Esophagus squamous epithelium (tissue), 4 donors: ENCODE data around the gene NNMT.

ENCODE experiments used
- POLR2A ChIP-seq, 4 donors: fragments of 450-650 bp; IDR thresholded peaks; one replicate each; pipeline ENCODE4 v1.6.1; 2017; ENCODE audit warnings: antibody characterized with exemption in 4 of 4, mild to moderate bottlenecking in 4 of 4, moderate library complexity in 3 of 4
- TF ChIP-seq, protein P1 (sequence below), 6 experiments: fragments of 450-650 bp in 4 of 6; fragments of 200-600 bp in 2 of 6; sonication (generic) in 2 of 6; IDR thresholded peaks; one replicate each; pipeline ENCODE4 v1.5.1; 2016 to 2019; ENCODE audit warnings: antibody characterized with exemption in 6 of 6, mild to moderate bottlenecking in 4 of 6, moderate library complexity in 4 of 6

DNA sequence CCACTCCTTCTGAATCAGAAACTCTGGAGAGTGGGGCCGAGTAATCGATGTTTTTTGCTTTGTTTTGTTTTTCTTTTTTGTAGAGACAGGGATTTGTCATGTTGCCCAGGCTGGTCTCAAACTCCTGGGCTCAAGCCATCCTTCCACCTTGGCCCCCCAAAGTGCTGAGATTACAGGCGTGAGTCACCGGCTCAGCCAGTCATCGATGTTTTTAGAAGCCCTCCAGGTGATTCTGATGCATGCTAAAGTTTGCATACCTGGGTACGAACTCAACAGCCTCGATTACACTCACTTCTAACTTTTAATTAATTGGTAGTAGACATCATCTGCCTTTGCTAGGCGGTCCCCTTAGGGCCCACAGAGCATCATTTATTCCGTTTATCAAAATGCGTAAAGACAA lies 53.8 kb downstream of the NNMT start:
- TF ChIP-seq, protein P1, sequence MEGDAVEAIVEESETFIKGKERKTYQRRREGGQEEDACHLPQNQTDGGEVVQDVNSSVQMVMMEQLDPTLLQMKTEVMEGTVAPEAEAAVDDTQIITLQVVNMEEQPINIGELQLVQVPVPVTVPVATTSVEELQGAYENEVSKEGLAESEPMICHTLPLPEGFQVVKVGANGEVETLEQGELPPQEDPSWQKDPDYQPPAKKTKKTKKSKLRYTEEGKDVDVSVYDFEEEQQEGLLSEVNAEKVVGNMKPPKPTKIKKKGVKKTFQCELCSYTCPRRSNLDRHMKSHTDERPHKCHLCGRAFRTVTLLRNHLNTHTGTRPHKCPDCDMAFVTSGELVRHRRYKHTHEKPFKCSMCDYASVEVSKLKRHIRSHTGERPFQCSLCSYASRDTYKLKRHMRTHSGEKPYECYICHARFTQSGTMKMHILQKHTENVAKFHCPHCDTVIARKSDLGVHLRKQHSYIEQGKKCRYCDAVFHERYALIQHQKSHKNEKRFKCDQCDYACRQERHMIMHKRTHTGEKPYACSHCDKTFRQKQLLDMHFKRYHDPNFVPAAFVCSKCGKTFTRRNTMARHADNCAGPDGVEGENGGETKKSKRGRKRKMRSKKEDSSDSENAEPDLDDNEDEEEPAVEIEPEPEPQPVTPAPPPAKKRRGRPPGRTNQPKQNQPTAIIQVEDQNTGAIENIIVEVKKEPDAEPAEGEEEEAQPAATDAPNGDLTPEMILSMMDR (IDR thresholded peaks at IDR 0.05): no peak
- no peak for TF ChIP-seq POLR2A (IDR thresholded peaks at IDR 0.05)
